ENCODE data around the gene OR52E4. TPM values are rescaled to one million over a fixed set of nuclear protein-coding genes. Genes with fewer than 3 reads are reported as not detected.

Gene OR52E4
- total and polyA plus RNA-seq, 2 of the 13 experiments (the other 11 are each of a cell fraction or from before 2014, with no cell fraction given), result not detected

GRCh38 chr11:5929571-5930368 is 49.3 kb downstream of the OR52E4 start (continued):
- TF ChIP-seq ONECUT2 (CRISPR knock-in tag; IDR thresholded peaks at IDR 0.05) (no peak), U2AF1 (optimal IDR thresholded peaks at IDR 0.05; ENCODE audit: low read depth, low read length) (no peak), CHCHD3 (CRISPR knock-in tag; IDR thresholded peaks at IDR 0.05) (no peak), CBX5 (CRISPR knock-in tag; IDR thresholded peaks at IDR 0.05; ENCODE audit: borderline replicate concordance) (no peak), ZNF75D (CRISPR knock-in tag; IDR thresholded peaks at IDR 0.05; ENCODE audit: borderline replicate concordance) (no peak)

DNA sequence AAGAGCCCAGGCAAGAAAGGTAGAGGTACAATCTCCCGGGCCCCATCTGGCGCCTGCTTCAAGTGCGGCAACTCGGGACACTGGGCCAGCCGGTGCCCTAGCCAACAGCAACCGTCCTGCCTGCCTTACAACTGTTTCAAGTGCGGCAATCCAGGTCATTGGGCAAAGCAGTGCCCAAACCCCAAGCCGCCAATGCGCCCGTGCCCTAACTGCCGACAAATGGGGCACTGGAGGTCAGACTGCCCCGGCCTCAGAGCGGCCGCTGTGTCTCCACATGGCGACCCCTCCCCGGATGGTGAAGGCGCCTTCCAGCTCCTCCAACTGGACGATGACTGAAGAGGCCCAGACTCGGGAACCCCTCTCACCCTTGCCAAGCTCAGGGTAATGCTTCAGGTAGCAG is 50.2 kb downstream of the OR52E4 start:
- intact Hi-C loops (cut with micrococcal nuclease; ENCODE audit: unreplicated experiment), result no loop called here
- H3K4me3 ChIP-seq (replicated peaks in 1 of 3; ENCODE audit: insufficient read depth in 1 of 3, low read depth in 2 of 3, low read length in 3 of 3), result no peak overlapping the region
- DNase-seq (ENCODE audit: low spot score) (no peak), ATAC-seq (no peak), FAIRE-seq (no peak)
- H3K79me2 ChIP-seq (ENCODE audit: insufficient read depth, low read length), result no peaks in the 10 kb centered on the region
- in situ Hi-C loops (cut with HindIII; ENCODE audit: extremely low pct_ligation_motif_present, low pct_unique_long_range_greater_than_20kb), result no loop called here
- H2AFZ ChIP-seq (ENCODE audit: low read length), result no peak overlapping the region
- H3K27ac ChIP-seq (ENCODE audit: extremely low read length, insufficient read depth, low read length), result no peak overlapping the region
- H4K20me1 ChIP-seq (ENCODE audit: insufficient read depth, low read length), result no peaks in the 10 kb centered on the region
- H3K9ac ChIP-seq (ENCODE audit: insufficient read depth, low read depth, low read length), result no peak overlapping the region
- BruUV-seq (replicated peaks), result no TSS peak
- H3K4me2 ChIP-seq (ENCODE audit: low read depth, low read length), result no peak overlapping the region
- ChIA-PET POLR2A (no interaction called here), CTCF (ENCODE audit: low intra/inter-chr PET ratio, low total read pairs) (no interaction called here)
- H3K36me3 ChIP-seq (replicated peaks in 1 of 2; ENCODE audit: control insufficient read depth in 1 of 2, insufficient read depth in 2 of 2, low read length in 2 of 2), result no peaks in the 10 kb centered on the region
- TF ChIP-seq LRRFIP1 (CRISPR knock-in tag; conservative IDR thresholded peaks at IDR 0.05) (no peak), ZNF552 (CRISPR knock-in tag; IDR thresholded peaks at IDR 0.05; ENCODE audit: borderline replicate concordance) (no peak), MAFG (CRISPR knock-in tag; IDR thresholded peaks at IDR 0.05) (no peak), HMG20A (CRISPR knock-in tag; IDR thresholded peaks at IDR 0.05; ENCODE audit: borderline replicate concordance) (no peak), RXRA (CRISPR knock-in tag; IDR thresholded peaks at IDR 0.05) (no peak), ZNF180 (CRISPR knock-in tag; IDR thresholded peaks at IDR 0.05; ENCODE audit: borderline replicate concordance, low read depth) (no peak), STAT5B (CRISPR knock-in tag; IDR thresholded peaks at IDR 0.05) (no peak), SRSF4 (IDR thresholded peaks at IDR 0.05; ENCODE audit: low read depth, low read length, poor library complexity, severe bottlenecking) (no peak), ZNF17 (CRISPR knock-in tag; IDR thresholded peaks at IDR 0.05) (no peak), NRL (CRISPR knock-in tag; IDR thresholded peaks at IDR 0.05; ENCODE audit: borderline replicate concordance) (no peak), ZBTB42 (CRISPR knock-in tag; IDR thresholded peaks at IDR 0.05) (no peak), FOXP1 (IDR thresholded peaks at IDR 0.05) (no peak), FOXP1 (CRISPR knock-in tag; IDR thresholded peaks at IDR 0.05) (no peak)
- TF ChIP-seq, protein P1, sequence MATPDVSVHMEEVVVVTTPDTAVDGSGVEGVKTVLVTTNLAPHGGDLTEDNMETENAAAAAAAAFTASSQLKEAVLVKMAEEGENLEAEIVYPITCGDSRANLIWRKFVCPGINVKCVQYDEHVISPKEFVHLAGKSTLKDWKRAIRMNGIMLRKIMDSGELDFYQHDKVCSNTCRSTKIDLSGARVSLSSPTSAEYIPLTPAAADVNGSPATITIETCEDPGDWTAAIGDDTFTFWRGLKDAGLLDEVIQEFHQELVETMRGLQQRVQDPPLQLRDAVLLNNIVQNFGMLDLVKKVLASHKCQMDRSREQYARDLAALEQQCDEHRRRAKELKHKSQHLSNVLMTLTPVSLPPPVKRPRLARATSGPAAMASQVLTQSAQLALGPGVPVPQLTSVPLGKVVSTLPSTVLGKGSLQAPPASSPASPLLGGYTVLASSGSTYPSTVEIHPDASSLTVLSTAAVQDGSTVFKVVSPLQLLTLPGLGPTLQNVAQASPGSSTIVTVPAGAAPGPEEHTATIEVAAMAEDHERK (CRISPR knock-in tag; IDR thresholded peaks at IDR 0.05; ENCODE audit: low read depth), result no peak
- TF ChIP-seq, protein P2, sequence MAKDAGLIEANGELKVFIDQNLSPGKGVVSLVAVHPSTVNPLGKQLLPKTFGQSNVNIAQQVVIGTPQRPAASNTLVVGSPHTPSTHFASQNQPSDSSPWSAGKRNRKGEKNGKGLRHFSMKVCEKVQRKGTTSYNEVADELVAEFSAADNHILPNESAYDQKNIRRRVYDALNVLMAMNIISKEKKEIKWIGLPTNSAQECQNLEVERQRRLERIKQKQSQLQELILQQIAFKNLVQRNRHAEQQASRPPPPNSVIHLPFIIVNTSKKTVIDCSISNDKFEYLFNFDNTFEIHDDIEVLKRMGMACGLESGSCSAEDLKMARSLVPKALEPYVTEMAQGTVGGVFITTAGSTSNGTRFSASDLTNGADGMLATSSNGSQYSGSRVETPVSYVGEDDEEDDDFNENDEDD (CRISPR knock-in tag; IDR thresholded peaks at IDR 0.05; ENCODE audit: borderline replicate concordance), result no peak
- no peaks in the 10 kb centered on the region for H3K4me1 ChIP-seq (ENCODE audit: insufficient read depth, low read length)
- H3K27me3 ChIP-seq (ENCODE audit: control insufficient read depth in 1 of 2, insufficient read depth in 2 of 2, low read length in 2 of 2), result peaks cover 0 to 9% of the 10 kb centered on the region in 2 experiments; a peak in 2 of 5 replicates
- WGBS (ENCODE audit: low lambda C conversion rate), result no CpG with 5 or more reads among the region's 19 CpGs
- H3K9me3 ChIP-seq (ENCODE audit: low read length), result no peaks in the 10 kb centered on the region

All from HepG2 (cell line).